SK-N-MC (cell line): ENCODE measurements around the gene MYO5B.

Experiments
- DNase-seq: peaks from one replicate; pipeline ENCODE4 v3.0.0-alpha.2; 2011; ENCODE audit warnings: low read depth, low spot score
- H3K27ac ChIP-seq: fragments of 200-600 bp; sonication (generic); 2 replicates; pipeline ENCODE4 v1.5.1; 2016; ENCODE audit warnings: mixed run types
- H3K36me3 ChIP-seq: fragments of 200-600 bp; sonication (generic); 2 replicates; pipeline ENCODE4 v1.6.1; 2017; ENCODE audit warnings: antibody characterized with exemption, low read length, mixed read lengths; ENCODE audit not compliant: insufficient read depth
- H3K4me3 ChIP-seq: fragments of 200-600 bp; sonication (generic); 2 replicates; pipeline ENCODE4 v1.5.1; 2016
- H3K9ac ChIP-seq: fragments of 200-600 bp; sonication (generic); 2 replicates; pipeline ENCODE4 v1.8.0; 2017; ENCODE audit warnings: mixed run types, mixed read lengths; ENCODE audit not compliant: insufficient read length
- H3K9me3 ChIP-seq: fragments of 200-600 bp; sonication (generic); 2 replicates; pipeline ENCODE4 v1.6.1; 2017; ENCODE audit warnings: low read depth, mild to moderate bottlenecking, antibody characterized with exemption, low read length, moderate library complexity, mixed read lengths
- EZH2 ChIP-seq: fragments of 200-600 bp; sonication (generic); IDR thresholded peaks from one replicate; pipeline ENCODE4 v1.6.1; 2017; ENCODE audit warnings: antibody characterized with exemption
- FOXP2 ChIP-seq: optimal IDR thresholded peaks from 2 replicates; pipeline ENCODE3; 2011; ENCODE audit warnings: mild to moderate bottlenecking, moderate library complexity; ENCODE audit not compliant: insufficient read depth; ENCODE audit errors: extremely low read length, control extremely low read depth
- POLR2AphosphoS5 ChIP-seq: IDR thresholded peaks from 2 replicates; pipeline ENCODE4 v1.6.1; 2012; ENCODE audit warnings: mild to moderate bottlenecking, low read depth, low read length, borderline replicate concordance

Gene MYO5B

DNA sequence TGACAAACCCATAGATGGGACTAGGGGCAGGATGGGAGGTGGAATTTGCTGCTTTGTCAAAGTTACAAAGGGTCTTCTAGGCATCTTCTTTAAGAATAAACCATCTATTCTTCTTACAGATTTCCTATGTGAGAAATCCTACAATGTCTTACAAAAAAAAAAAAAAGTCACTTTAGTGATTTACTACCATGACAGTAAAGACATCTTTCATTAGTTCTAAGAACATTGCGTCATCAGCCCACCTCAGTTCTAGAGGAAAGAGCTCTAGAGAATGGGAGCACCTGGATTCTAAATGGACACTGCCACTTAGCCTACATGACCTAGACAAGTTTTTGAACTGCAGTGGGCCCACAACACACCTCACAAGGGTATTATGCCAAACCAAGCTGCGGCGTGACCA is 172.0 kb downstream of the MYO5B start:
- DNase-seq: no peak
- Histone ChIP-seq H3K4me3 (no peak overlapping the region), H3K9me3 (no peaks in the 10 kb centered on the region), H3K36me3 (no peaks in the 10 kb centered on the region), H3K27ac (no peak overlapping the region), H3K9ac (no peak overlapping the region)
- TF ChIP-seq EZH2: no peak
- TF ChIP-seq FOXP2: no peak
- TF ChIP-seq POLR2AphosphoS5: no peak

DNA sequence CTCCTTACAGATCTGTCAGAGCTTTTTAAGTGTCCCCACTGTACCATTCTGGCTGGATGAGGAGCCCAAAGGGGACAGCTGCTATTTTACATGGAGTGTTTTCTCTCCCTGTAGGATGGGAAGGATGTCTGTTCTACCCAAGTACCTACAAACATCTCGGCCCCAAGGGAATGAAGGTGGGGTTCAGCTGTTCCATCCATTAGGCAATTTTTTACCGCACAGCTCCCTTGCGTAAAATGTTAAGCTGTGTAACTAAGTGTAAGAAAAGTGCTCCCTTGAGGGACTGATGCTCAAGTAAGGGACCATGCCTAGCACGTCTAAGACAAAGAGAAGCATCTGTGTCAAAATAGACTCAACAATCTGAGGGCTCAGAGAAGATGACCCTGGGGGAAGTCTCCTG is 180.3 kb downstream of the MYO5B start:
- H3K36me3 ChIP-seq: no peaks in the 10 kb centered on the region
- TF ChIP-seq FOXP2: no peak
- TF ChIP-seq POLR2AphosphoS5: no peak
- TF ChIP-seq EZH2: no peak
- no peak for DNase-seq
- no peak overlapping the region for H3K9ac ChIP-seq
- H3K27ac ChIP-seq: no peak overlapping the region
- no peak overlapping the region for H3K4me3 ChIP-seq
- H3K9me3 ChIP-seq: no peaks in the 10 kb centered on the region

DNA sequence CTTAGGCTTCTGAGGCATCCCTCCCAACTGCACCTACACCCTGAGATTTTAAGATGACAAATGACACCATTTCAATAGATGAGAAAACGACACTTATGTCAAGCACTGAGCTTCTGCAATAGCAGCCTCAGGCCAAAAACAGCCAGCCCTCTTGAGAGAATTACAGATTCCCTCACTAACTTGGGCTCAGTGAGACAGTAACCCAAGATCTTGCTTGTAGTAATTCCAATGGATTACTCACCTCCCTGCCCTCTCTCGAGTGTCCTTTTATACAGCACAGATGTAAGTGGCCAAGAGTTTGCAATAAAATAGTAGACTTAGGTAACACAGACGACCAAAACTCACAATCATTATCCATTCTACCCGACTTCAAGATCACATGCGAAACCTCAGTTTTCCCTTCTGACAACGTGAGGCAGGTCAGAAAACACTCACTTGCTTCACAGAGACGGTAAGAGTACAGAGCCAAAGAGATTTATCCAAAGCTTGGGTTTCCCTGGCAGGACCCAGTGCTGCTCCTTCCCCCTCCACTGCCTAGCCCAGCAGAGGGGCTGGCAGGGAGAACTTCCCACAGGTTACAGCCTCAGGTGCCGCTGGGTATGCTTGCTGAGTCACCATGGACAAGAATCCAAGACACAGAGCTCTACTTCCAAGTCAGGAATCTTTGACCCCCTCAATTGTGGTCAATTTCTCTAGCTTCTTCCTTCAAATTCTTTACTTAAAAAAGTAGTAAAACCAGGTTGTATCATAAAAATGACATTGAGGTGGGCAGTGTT is 181.4 kb downstream of the MYO5B start:
- Histone ChIP-seq H3K36me3 (no peaks in the 10 kb centered on the region), H3K9ac (no peak overlapping the region), H3K4me3 (no peak overlapping the region), H3K27ac (no peak overlapping the region), H3K9me3 (no peaks in the 10 kb centered on the region)
- no peak for DNase-seq
- TF ChIP-seq FOXP2 (no peak), POLR2AphosphoS5 (no peak), EZH2 (no peak)

DNA sequence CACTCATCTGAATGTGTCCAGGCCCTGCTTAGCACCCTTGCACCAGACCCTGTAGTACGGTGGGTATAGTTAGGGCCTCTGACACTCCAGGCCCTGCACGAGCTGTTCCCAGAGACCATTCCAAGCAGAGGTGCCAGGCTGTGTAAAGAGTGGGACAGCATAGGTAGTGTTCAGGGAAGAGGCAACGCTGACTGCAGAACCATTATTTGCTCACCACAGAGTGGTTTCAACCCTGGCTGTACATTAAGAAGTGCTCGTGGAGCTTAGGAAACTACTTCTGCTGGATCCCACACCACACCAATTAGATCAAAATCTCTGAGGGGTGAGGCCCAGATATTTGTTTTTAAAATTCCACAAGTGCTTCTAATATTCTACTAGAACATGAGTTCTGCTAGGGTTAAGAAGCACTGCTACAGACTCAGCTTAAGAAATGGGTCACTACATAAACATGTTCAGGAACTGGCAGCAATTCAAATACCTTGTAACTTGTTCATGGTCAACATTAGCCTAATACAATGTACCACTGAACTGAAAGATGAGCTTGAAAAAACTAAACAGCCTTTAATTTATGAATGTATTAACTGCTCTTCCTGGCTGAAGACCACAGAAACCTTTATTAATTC is 183.0 kb downstream of the MYO5B start:
- Histone ChIP-seq H3K36me3 (no peaks in the 10 kb centered on the region), H3K27ac (no peak overlapping the region), H3K4me3 (no peak overlapping the region), H3K9ac (no peak overlapping the region), H3K9me3 (no peaks in the 10 kb centered on the region)
- TF ChIP-seq POLR2AphosphoS5 (no peak), EZH2 (no peak), FOXP2 (no peak)
- no peak for DNase-seq

DNA sequence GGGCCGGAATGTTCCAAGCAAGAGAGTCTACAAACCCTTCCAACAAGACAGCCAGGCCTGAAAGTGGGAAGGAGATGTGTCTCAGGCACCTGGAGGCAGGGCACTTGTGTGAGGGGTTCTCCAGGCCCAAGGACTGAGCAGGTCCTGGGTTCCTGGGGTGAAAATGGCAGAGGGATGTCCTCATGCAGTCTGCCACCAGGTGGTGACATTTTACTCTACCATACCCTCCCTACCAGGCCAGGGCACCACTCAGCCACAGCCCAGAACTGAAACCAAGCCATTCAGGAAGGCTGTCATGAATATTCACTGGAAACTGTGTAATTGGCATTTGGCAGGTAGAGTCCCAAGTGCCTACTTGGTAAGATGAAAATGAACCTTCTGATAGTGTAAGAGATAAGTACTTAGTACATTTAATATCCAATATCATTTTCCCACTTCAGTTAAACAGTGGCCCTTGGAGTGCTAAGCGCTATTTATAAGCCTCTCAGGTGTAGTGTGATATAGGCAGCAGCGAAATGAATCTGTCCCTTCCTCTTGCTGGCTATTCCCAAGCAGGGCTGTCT is 185.1 kb downstream of the MYO5B start:
- DNase-seq: peak; percentile 2
- Histone ChIP-seq H3K9ac (no peak overlapping the region), H3K4me3 (no peak overlapping the region), H3K36me3 (no peaks in the 10 kb centered on the region), H3K9me3 (no peaks in the 10 kb centered on the region), H3K27ac (no peak overlapping the region)
- TF ChIP-seq FOXP2: no peak
- TF ChIP-seq EZH2: no peak
- TF ChIP-seq POLR2AphosphoS5: no peak

DNA sequence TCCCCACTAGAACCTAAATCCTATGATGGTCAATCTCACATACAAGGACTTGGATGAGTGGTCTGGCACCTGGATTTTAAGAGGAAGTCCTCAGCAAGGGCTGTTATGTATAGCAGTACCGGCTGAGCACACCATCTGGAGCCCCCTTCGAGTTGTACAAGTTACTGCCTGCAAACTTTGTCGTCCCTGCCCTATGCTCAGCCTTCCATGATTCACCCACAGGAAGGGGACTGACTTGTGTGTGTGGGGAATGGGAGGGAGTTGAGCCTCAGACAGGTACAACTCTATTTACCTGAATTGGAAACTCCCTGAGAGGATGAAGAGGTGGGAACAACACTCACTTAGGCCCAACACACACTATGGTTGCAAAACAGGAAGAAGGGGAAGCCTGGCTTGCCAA is 186.6 kb downstream of the MYO5B start:
- TF ChIP-seq POLR2AphosphoS5: no peak
- TF ChIP-seq EZH2: no peak
- no peak for TF ChIP-seq FOXP2
- Histone ChIP-seq H3K4me3 (no peak overlapping the region), H3K36me3 (no peaks in the 10 kb centered on the region), H3K9me3 (no peaks in the 10 kb centered on the region), H3K9ac (no peak overlapping the region), H3K27ac (no peak overlapping the region)
- no peak for DNase-seq

DNA sequence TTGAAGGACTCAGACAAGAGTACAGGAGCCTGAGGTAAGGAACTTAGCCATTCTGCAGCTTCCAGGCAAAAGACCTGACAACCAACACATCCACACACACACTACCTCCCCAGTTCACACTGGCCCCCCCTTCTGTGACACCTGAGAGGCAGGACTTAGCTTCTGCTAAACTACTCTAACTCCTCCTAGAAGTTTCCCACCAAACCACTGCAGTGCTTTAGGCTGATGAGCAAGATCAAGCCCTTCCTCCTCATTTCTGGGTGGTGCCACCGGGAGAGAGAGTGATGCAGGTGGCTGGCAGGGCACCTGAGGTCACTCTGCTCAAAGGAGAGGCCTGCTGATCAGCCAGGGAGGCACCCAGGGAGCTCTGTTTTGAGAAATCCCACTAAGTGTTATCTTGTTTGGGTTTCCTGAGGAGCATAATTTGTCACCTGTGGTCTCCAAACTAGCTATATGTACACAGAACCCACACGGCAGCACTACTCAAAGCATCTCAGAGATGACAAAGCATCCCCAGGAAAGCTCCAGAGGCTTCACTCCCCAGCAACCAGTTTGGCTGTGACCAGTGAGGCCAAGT is 188.4 kb downstream of the MYO5B start:
- DNase-seq: no peak
- H3K4me3 ChIP-seq: no peak overlapping the region
- no peaks in the 10 kb centered on the region for H3K9me3 ChIP-seq
- no peak overlapping the region for H3K9ac ChIP-seq
- no peak for TF ChIP-seq POLR2AphosphoS5
- TF ChIP-seq EZH2: no peak
- no peak for TF ChIP-seq FOXP2
- H3K27ac ChIP-seq: no peak overlapping the region
- H3K36me3 ChIP-seq: no peaks in the 10 kb centered on the region

DNA sequence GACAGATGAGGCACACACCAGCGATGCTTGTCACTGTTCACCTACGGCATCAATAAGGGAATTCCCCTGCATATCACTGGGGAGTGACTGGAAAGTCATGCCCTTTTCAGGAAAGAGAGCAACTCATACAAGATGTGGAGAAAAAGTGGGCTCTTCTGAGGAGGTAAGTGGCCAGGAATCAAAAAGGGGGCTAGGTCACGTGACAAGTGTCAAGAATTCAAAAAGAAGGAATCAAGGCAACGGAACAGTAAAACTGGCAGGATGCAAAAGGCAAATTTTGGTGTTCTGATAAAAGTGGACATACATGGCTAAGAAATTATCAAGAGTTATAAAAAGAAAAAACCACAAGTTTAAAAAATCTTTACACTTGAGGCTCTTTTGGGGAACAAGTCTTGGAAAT is 190.9 kb downstream of the MYO5B start:
- no peak overlapping the region for H3K4me3 ChIP-seq
- H3K36me3 ChIP-seq: no peaks in the 10 kb centered on the region
- H3K9me3 ChIP-seq: no peaks in the 10 kb centered on the region
- TF ChIP-seq POLR2AphosphoS5 (no peak), FOXP2 (no peak), EZH2 (no peak)
- no peak for DNase-seq
- no peak overlapping the region for H3K27ac ChIP-seq
- H3K9ac ChIP-seq: no peak overlapping the region
